KMS-11 (cell line): ENCODE measurements around the gene IL20RB.

Experiments
- H2AFZ ChIP-seq: fragments of 200-600 bp; sonication (generic); 2 replicates; pipeline ENCODE4 v1.6.1; 2016; ENCODE audit warnings: antibody characterized with exemption, mixed run types, low read depth
- H3K27ac ChIP-seq: fragments of 200-600 bp; sonication (generic); 2 replicates; pipeline ENCODE4 v1.6.1; 2016; ENCODE audit warnings: mild to moderate bottlenecking, mixed run types
- H3K27me3 ChIP-seq: fragments of 200-600 bp; sonication (generic); 2 replicates; pipeline ENCODE4 v1.6.1; 2017; ENCODE audit warnings: mild to moderate bottlenecking, low read depth, mixed run types, moderate library complexity; ENCODE audit not compliant: insufficient read depth
- H3K36me3 ChIP-seq: fragments of 200-600 bp; sonication (generic); 2 replicates; pipeline ENCODE4 v1.6.1; 2017; ENCODE audit warnings: mild to moderate bottlenecking, mixed run types; ENCODE audit not compliant: insufficient read depth
- H3K4me1 ChIP-seq: fragments of 200-600 bp; sonication (generic); 2 replicates; pipeline ENCODE4 v1.6.1; 2016; ENCODE audit warnings: mild to moderate bottlenecking, low read depth, mixed run types; ENCODE audit not compliant: poor library complexity, severe bottlenecking
- H3K4me2 ChIP-seq: fragments of 200-600 bp; sonication (generic); 2 replicates; pipeline ENCODE4 v1.7.0; 2016; ENCODE audit warnings: mild to moderate bottlenecking, mixed run types
- H3K4me3 ChIP-seq: fragments of 200-600 bp; sonication (generic); IDR thresholded peaks from 2 replicates; pipeline ENCODE4 v1.6.1; 2017; ENCODE audit warnings: low read depth, low read length, mixed read lengths; ENCODE audit not compliant: insufficient read depth
- H3K79me2 ChIP-seq: fragments of 200-600 bp; sonication (generic); 2 replicates; pipeline ENCODE4 v1.6.1; 2016; ENCODE audit warnings: low read depth, mixed run types; ENCODE audit not compliant: insufficient read depth
- H3K9ac ChIP-seq: fragments of 200-600 bp; sonication (generic); 2 replicates; pipeline ENCODE4 v1.6.1; 2016; ENCODE audit warnings: mild to moderate bottlenecking, mixed run types
- H4K20me1 ChIP-seq: fragments of 200-600 bp; sonication (generic); 2 replicates; pipeline ENCODE4 v1.6.1; 2016; ENCODE audit warnings: mild to moderate bottlenecking, mixed run types; ENCODE audit not compliant: insufficient read depth
- CTCF ChIP-seq: fragments of 200-600 bp; sonication (generic); conservative IDR thresholded peaks from 2 replicates; pipeline ENCODE4 v1.6.1; 2017; ENCODE audit warnings: low read depth, mild to moderate bottlenecking, antibody characterized with exemption, low read length, moderate library complexity, mixed read lengths

IL20RB gene

GRCh38 chr3:136913168-136913567 is 44.6 kb upstream of the IL20RB start:
- Histone ChIP-seq H3K4me1 (peaks cover 31% of the 10 kb centered on the region), H4K20me1 (peaks cover 9% of the 10 kb centered on the region; the same call in 1 of the 2 replicates), H3K27me3 (no peaks in the 10 kb centered on the region), H3K4me2 (no peak overlapping the region), H3K79me2 (peaks cover 82% of the 10 kb centered on the region), H3K4me3 (no peak overlapping the region), H2AFZ (no peak overlapping the region), H3K9ac (no peak overlapping the region), H3K36me3 (no peaks in the 10 kb centered on the region), H3K27ac (no peak overlapping the region)
- no peak for TF ChIP-seq CTCF

GRCh38 chr3:136914739-136915138 is 43.0 kb upstream of the IL20RB start:
- no peaks in the 10 kb centered on the region for H4K20me1 ChIP-seq
- H3K27ac ChIP-seq: no peak overlapping the region
- no peak for TF ChIP-seq CTCF
- no peak overlapping the region for H3K4me2 ChIP-seq
- H2AFZ ChIP-seq: no peak overlapping the region
- H3K79me2 ChIP-seq: peaks cover 83% of the 10 kb centered on the region
- no peaks in the 10 kb centered on the region for H3K27me3 ChIP-seq
- H3K36me3 ChIP-seq: no peaks in the 10 kb centered on the region
- H3K4me3 ChIP-seq: no peak overlapping the region
- H3K9ac ChIP-seq: no peak overlapping the region
- peaks cover 16% of the 10 kb centered on the region for H3K4me1 ChIP-seq

GRCh38 chr3:136916223-136916622 is 41.6 kb upstream of the IL20RB start:
- H3K27me3 ChIP-seq: no peaks in the 10 kb centered on the region
- TF ChIP-seq CTCF: no peak
- peaks cover 74% of the 10 kb centered on the region for H3K79me2 ChIP-seq
- H3K36me3 ChIP-seq: no peaks in the 10 kb centered on the region
- H3K27ac ChIP-seq: no peak overlapping the region
- peaks cover 8% of the 10 kb centered on the region for H3K4me1 ChIP-seq
- no peak overlapping the region for H3K4me2 ChIP-seq
- H3K4me3 ChIP-seq: no peak overlapping the region
- H2AFZ ChIP-seq: no peak overlapping the region
- no peak overlapping the region for H3K9ac ChIP-seq
- H4K20me1 ChIP-seq: no peaks in the 10 kb centered on the region

GRCh38 chr3:136919799-136920580 is 37.8 kb upstream of the IL20RB start:
- Histone ChIP-seq H4K20me1 (no peaks in the 10 kb centered on the region), H3K4me1 (peaks cover 8% of the 10 kb centered on the region), H2AFZ (no peak overlapping the region), H3K27me3 (no peaks in the 10 kb centered on the region), H3K36me3 (no peaks in the 10 kb centered on the region), H3K4me2 (no peak overlapping the region), H3K9ac (no peak overlapping the region), H3K27ac (no peak overlapping the region), H3K4me3 (no peak overlapping the region), H3K79me2 (peaks cover 60% of the 10 kb centered on the region)
- no peak for TF ChIP-seq CTCF
